Umbilical cord (tissue), 2 donors: Measurements from ENCODE around the gene TMEM131. TPM values are rescaled to one million over a fixed set of nuclear protein-coding genes. Genes with fewer than 3 reads are reported as not detected.

ENCODE experiments used
- DNase-seq: peaks from one replicate; pipeline ENCODE4 v3.0.0-alpha.2; 2015; ENCODE audit warnings: low spot score
- total RNA-seq: library from RNA; depleted of rRNA; stranded (reverse); fragments of >200 nt; gene quantifications from one replicate; pipeline ENCODE4 v1.2.3, GENCODE V29; 2014; ENCODE audit warnings: low replicate concordance; ENCODE audit not compliant: insufficient read depth

TMEM131 gene
- total RNA-seq, 1 donor from 2014 or later = 29.9 TPM

- no peak for DNase-seq
These were observed 2.6 kb downstream of the TMEM131 start for GRCh38 chr2:97992836-97993825.

- DNase-seq = no peak
These were observed 4.5 kb downstream of the TMEM131 start for GRCh38 chr2:97991081-97991856.

- DNase-seq = no peak
These were observed 7.0 kb downstream of the TMEM131 start for GRCh38 chr2:97988722-97989121.

GRCh38 chr2:97985998-97986397 lies 9.8 kb downstream of the TMEM131 start:
- no peak for DNase-seq

- DNase-seq = no peak
These were observed 12.1 kb downstream of the TMEM131 start for GRCh38 chr2:97983698-97984097.

- no peak for DNase-seq
These were observed 12.6 kb downstream of the TMEM131 start for GRCh38 chr2:97983134-97983533.

- DNase-seq = no peak
These were observed 13.1 kb downstream of the TMEM131 start for GRCh38 chr2:97982621-97983020.

GRCh38 chr2:97981961-97982360 lies 13.8 kb downstream of the TMEM131 start:
- no peak for DNase-seq

GRCh38 chr2:97979904-97980303 lies 15.8 kb downstream of the TMEM131 start:
- DNase-seq = no peak

- no peak for DNase-seq
These were observed 21.3 kb downstream of the TMEM131 start for GRCh38 chr2:97974471-97974870.

- DNase-seq = no peak
These were observed 25.3 kb downstream of the TMEM131 start for GRCh38 chr2:97970293-97971060.

GRCh38 chr2:97969081-97970067 lies 26.4 kb downstream of the TMEM131 start:
- no peak for DNase-seq

- DNase-seq = no peak
These were observed 27.7 kb downstream of the TMEM131 start for GRCh38 chr2:97967931-97968627.

GRCh38 chr2:97967216-97967592 lies 28.5 kb downstream of the TMEM131 start:
- no peak for DNase-seq

GRCh38 chr2:97966545-97967215 lies 29.1 kb downstream of the TMEM131 start:
- DNase-seq = no peak

- DNase-seq = no peak
These were observed 30.6 kb downstream of the TMEM131 start for GRCh38 chr2:97965116-97965515.

- DNase-seq = no peak
These were observed 31.9 kb downstream of the TMEM131 start for GRCh38 chr2:97963880-97964279.

GRCh38 chr2:97963079-97963406 lies 32.7 kb downstream of the TMEM131 start:
- no peak for DNase-seq

- no peak for DNase-seq
These were observed 34.2 kb downstream of the TMEM131 start for GRCh38 chr2:97961534-97961933.

- no peak for DNase-seq
These were observed 37.6 kb downstream of the TMEM131 start for GRCh38 chr2:97958184-97958583.
